Central memory CD8-positive, alpha-beta T cell (primary cell): ENCODE data around the gene OSBPL5.
A peak's percentile ranks its signal among the peaks of the same experiment; 100 is the strongest.
"Not testable (repeated sequence)": the region's sequence is repeated elsewhere in the genome, so short reads cannot be mapped to it uniquely, and the experiment has no call there.

ENCODE experiments used
- ATAC-seq: fragments of 150-1000 bp; cut with Tn5 transposase; replicated peaks from 2 replicates; pipeline ENCODE4 v1.10.0; 2022; ENCODE audit warnings: mild to moderate bottlenecking, moderate FRiP score, moderate number of reproducible peaks; ENCODE audit not compliant: poor library complexity, severe bottlenecking; ENCODE audit errors: extremely low read depth
- DNase-seq, 2 donors: peaks; one replicate each; pipeline ENCODE4 v3.0.0; 2021; ENCODE audit warnings: low spot score in 2 of 2
- H3K27ac Mint-ChIP-seq: one replicate; pipeline ENCODE4 v1.8.0; 2022; ENCODE audit warnings: low read depth, mild to moderate bottlenecking, moderate library complexity, mixed read lengths
- H3K27me3 Mint-ChIP-seq: one replicate; pipeline ENCODE4 v1.8.0; 2022; ENCODE audit warnings: mixed read lengths
- H3K36me3 Mint-ChIP-seq: one replicate; pipeline ENCODE4 v1.8.0; 2022; ENCODE audit warnings: mild to moderate bottlenecking, moderate library complexity, mixed read lengths; ENCODE audit not compliant: insufficient read depth
- H3K4me1 Mint-ChIP-seq: one replicate; pipeline ENCODE4 v1.8.0; 2022; ENCODE audit warnings: mixed read lengths
- H3K4me3 Mint-ChIP-seq: one replicate; pipeline ENCODE4 v1.8.0; 2022; ENCODE audit warnings: mild to moderate bottlenecking, moderate library complexity, mixed read lengths
- H3K9me3 Mint-ChIP-seq: one replicate; pipeline ENCODE4 v1.8.0; 2022; ENCODE audit warnings: mixed read lengths

Gene OSBPL5

DNA sequence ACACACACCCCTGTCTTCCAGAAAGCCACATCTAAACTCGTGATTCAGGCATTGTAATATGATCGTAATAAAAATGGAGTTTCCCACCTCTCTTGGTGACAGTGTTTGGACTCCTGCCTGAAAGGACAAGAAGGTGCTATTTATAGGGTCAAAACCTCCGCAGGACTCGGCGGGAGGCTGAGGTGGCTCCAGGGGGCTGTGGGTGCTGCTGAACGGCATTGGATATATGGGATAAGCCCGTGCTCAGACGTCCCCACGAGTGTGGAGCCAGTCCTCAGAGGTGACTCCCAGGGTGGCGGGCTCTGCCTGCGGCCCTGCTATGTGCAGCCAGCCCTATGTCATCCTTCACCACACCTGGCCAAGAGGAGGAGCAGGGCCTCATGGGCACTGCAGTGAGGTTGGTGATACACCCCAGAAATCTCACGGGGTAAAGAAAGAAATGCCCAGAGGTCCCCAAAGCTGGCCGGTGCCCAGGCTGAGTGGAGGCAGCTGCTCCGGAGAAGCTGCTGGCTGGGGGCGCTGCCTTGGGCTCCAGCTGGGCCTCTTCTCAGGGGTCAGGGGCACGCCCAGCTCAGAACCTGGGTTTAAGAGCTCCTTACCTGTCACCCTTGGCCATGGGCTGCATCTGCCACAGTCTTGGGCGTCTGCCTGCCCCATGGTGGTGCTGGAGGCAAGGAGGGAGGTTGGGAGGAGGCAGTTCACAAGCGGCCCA lies 5.1 kb upstream of the OSBPL5 start:
- H3K4me1 Mint-ChIP-seq, result peaks cover 11% of the 10 kb centered on the region
- peaks cover 17% of the 10 kb centered on the region for H3K27me3 Mint-ChIP-seq
- H3K36me3 Mint-ChIP-seq, result no peaks in the 10 kb centered on the region
- no peak for ATAC-seq
- H3K27ac Mint-ChIP-seq, result peak overlapping the region; percentile 5
- H3K9me3 Mint-ChIP-seq, result no peaks in the 10 kb centered on the region
- DNase-seq, result no peak
- peak overlapping the region; percentile 21 for H3K4me3 Mint-ChIP-seq

DNA sequence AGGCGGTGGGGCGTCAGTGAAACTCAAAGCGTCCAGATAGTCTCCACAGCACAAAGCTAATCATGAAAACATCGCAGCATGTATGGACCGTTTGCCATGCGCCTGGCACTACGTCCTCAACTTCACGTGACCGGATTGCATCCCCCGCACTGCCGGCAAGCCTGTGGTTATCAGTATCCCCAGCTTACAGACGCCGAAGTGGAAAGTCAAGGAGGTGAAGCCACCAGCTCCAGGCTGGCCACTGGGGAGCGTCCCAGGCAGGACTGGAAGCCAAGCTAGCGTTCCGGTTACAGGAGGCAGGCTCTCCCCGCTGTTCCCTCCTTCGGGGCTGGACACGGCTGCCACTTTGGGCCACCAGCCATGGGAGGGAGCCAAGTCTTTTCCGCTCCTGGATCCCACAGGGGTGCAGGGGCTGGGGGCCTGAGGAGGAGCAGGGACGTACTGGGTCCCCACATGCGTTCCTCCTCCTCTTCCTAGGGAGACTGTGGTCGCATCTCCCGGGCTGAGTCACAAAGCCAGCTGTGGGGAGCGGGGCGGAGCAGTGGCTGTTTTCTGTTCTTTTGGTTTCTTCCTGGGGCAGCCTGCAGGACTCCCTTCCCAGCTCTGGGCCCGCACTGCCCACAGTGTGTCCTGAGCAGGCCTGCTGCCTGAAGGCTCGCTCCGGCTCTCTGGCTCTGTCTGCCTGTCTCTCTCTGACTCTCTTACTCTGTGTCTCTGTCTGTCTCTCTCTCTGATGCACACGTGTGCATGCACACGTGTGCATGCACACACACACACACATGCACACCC lies 4.3 kb upstream of the OSBPL5 start:
- H3K27me3 Mint-ChIP-seq, result peaks cover 17% of the 10 kb centered on the region
- H3K27ac Mint-ChIP-seq, result peak overlapping the region; percentile 5
- H3K9me3 Mint-ChIP-seq, result no peaks in the 10 kb centered on the region
- H3K4me1 Mint-ChIP-seq, result peaks cover 11% of the 10 kb centered on the region
- ATAC-seq (no peak), DNase-seq (no peak)
- peak overlapping the region; percentile 21 for H3K4me3 Mint-ChIP-seq
- H3K36me3 Mint-ChIP-seq, result no peaks in the 10 kb centered on the region

DNA sequence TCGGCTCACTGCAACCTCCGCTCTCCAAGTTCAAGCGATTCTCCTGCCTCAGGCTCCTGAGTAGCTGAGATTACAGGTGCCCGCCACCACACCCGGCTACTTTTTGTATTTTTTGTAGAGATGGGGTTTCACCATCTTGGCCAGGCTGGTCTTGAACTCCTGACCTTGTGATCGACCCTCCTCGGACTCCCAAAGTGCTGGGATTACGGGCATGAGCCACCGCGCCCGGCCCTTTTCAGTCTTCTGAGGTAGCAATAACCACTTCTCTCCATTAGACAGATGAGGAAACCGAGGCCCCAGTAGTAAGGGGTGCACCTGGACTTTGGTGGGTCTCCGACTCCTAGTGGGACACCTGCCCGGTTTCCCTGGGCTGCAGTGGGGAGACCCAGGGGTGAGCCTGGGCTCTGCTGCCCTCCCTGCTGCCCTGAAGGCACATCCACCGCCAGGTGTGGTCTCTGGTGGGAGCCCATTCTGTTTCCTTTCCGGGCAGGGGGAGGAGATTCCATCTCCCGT lies 3.7 kb upstream of the OSBPL5 start:
- ATAC-seq, H3K27ac Mint-ChIP-seq, DNase-seq, H3K36me3 Mint-ChIP-seq, H3K4me3 Mint-ChIP-seq, H3K9me3 Mint-ChIP-seq: not testable (repeated sequence)
- peaks cover 13% of the 10 kb centered on the region for H3K4me1 Mint-ChIP-seq
- H3K27me3 Mint-ChIP-seq, result peaks cover 17% of the 10 kb centered on the region

DNA sequence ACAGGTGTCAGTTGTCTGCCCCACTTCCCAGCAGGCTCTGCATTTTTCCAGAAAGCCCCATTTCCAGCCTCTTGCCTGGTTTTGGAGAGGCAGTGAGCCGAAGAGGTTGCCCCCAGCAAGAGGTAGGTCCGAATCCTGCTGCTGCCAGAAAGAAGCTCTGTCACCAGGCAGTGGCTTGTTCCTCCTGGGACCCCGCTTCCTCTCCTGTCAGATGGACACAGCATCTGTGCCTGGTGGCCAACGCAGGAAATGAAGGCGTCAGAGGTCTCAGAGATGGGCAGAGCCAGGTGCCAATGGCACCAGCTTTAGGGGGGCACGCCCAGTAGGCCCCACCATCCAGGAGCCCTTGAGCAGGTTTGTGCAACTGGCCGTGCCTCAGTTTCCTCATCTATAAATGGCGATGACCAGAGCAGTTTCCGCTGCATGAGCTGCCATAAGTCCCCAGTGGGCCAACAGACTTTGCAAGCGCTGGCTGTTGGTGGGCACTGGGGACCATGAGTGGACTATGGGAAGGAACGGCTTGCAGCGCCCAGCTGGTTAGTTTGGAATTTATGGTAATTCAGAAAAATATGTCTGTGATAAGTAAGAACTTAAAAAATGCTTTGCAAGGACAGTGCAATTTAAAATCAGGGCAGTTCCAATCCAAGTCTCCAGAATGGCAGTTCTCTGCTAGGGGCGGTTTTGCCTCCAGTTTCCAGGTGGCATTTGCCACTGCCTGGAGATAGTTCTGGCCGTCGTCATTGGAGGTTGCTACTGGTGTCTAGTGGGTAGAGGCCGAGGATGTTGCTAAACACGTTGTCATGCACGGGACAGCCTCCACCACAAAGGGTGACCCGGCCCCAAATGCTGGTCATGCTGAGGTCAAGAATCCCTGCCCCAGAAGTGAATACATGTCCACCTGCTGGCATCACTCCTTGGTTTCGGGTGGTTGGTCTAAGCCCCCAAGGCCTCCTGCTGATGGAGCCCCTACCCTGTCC lies 2.3 kb upstream of the OSBPL5 start:
- Mint-ChIP-seq H3K27me3 (peaks cover 25% of the 10 kb centered on the region), H3K36me3 (peaks cover 4% of the 10 kb centered on the region), H3K4me3 (no peak overlapping the region), H3K27ac (no peak overlapping the region), H3K9me3 (no peaks in the 10 kb centered on the region), H3K4me1 (peaks cover 23% of the 10 kb centered on the region)
- ATAC-seq, result no peak
- no peak for DNase-seq

DNA sequence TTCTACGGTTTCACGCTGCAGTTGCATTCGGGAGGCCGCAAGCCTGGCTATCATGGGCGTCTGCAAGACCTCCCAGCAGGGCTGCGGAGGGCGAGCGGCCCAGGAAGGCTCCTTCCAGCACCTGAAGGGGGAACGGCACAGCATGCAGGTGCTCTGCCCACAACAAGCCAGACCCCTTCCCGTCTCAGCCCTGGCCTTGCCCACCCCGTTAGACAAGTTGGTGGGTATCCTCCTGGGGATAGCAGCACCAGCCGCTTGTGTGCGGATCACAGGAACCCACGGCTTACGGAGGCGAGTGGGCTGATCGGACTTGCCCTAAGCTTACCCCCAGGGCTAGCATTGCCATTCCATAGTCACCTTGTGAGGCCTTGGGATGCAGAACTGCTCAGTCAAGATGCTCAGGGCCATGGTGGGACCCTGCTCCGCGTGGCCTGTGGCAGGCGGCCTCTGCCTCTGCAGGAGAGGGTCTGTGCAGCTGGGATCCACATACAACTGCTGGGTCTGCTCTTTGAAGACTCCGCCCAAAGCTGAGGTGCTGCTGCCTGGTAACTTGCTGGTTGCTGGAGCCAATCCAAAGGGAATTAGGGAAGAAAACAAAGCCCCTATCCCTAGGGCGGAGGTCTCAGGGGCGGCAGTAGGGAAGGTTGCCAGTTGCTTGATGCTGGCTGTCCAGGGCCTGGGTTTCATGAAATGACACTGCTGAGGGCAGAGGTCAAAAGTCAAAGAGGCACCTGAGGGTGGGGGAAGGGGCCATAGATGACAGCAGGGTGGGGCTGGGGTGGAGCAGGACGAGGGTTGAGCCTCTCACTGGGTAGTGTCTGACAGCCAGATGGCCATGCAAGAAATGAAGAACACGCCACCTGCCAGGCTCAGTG lies 1.4 kb upstream of the OSBPL5 start:
- peaks cover 4% of the 10 kb centered on the region for H3K36me3 Mint-ChIP-seq
- H3K27ac Mint-ChIP-seq, result no peak overlapping the region
- no peak overlapping the region for H3K4me3 Mint-ChIP-seq
- H3K4me1 Mint-ChIP-seq, result peaks cover 32% of the 10 kb centered on the region
- DNase-seq, result no peak
- H3K27me3 Mint-ChIP-seq, result peaks cover 34% of the 10 kb centered on the region
- no peak for ATAC-seq
- H3K9me3 Mint-ChIP-seq, result no peaks in the 10 kb centered on the region

DNA sequence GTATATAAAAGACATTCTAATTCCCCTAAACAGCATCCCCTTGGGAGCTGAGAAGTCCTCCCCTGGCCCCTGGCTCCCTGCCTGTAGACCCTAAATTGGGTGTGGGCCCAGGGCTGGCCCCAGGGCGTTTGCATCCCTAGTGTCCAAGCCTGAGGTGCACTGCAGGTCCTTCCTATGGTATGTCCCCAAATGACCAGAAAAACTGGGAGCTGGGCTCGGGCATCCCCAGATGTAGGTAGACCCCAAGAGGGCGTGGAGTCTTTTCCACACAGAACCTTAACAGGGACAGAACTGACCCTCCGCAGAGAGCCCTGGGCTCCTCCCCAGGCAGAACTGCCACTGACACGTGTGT lies 782 bp upstream of the OSBPL5 start:
- H3K27ac Mint-ChIP-seq, result peak overlapping the region; percentile 41
- no peak for ATAC-seq
- DNase-seq, result no peak
- H3K36me3 Mint-ChIP-seq, result peaks cover 4% of the 10 kb centered on the region
- H3K9me3 Mint-ChIP-seq, result no peaks in the 10 kb centered on the region
- peaks cover 38% of the 10 kb centered on the region for H3K4me1 Mint-ChIP-seq
- H3K4me3 Mint-ChIP-seq, result peak overlapping the region; percentile 86
- H3K27me3 Mint-ChIP-seq, result peaks cover 40% of the 10 kb centered on the region

DNA sequence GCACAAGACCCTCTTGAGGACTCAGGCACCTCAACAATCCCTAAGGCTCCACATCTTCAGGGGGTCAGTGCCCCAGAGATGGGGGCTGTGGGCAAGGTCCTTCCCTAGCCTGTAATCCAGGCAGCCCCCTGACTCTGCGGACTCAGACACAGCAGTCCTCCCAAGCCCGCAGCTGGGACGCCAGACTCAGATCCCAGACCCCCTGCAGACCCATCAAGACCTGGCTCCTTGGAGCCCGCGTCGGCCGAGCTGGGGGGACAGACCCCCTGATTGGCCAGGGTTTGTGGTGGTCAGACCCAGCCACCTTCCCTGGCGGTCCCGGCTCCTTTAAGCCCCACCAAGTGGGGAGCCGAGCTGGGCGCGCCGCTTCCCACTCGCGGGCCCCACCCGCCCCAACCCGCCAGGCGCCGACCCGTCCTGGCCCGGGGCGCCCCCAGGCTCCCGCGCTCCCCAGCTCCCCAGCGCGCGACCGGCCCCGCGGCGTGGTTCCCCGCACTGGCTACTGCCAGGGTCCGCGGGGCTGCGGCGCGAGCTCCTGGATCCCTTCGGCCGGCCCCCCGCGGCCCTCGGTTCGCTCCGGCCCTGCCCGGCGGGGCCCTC lies 458 bp downstream of the OSBPL5 start:
- peaks cover 5% of the 10 kb centered on the region for H3K36me3 Mint-ChIP-seq
- H3K27me3 Mint-ChIP-seq, result peaks cover 34% of the 10 kb centered on the region
- no peak for DNase-seq
- ATAC-seq, result peak; percentile 33
- H3K4me1 Mint-ChIP-seq, result peaks cover 42% of the 10 kb centered on the region
- H3K4me3 Mint-ChIP-seq, result peak overlapping the region; percentile 86
- no peak overlapping the region for H3K27ac Mint-ChIP-seq
- no peaks in the 10 kb centered on the region for H3K9me3 Mint-ChIP-seq

DNA sequence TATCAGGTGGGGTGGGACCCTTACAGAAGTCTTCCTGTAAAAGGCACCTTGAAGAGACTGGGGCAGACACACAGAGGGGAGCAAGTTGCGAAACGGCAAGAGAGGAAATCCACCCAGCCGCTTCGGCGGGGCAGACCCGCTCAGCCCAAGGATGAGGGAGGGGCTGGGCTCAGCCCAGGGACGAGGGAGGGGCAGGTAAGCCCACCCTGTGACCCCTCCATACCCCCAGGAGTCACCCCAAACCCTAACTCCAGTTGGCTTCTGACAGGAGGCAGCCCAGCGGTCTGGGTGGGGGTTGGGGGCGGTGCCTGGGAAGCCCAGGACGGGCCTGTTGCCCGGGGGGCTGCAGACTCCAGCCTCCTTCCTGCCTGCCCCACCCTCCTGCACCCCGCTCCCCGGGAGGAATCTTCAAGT lies 965 bp downstream of the OSBPL5 start:
- H3K27me3 Mint-ChIP-seq, result peaks cover 31% of the 10 kb centered on the region
- peaks cover 5% of the 10 kb centered on the region for H3K36me3 Mint-ChIP-seq
- H3K4me1 Mint-ChIP-seq, result peaks cover 41% of the 10 kb centered on the region
- H3K9me3 Mint-ChIP-seq, result no peaks in the 10 kb centered on the region
- peak overlapping the region; percentile 86 for H3K4me3 Mint-ChIP-seq
- DNase-seq, result no peak
- no peak for ATAC-seq
- H3K27ac Mint-ChIP-seq, result no peak overlapping the region

DNA sequence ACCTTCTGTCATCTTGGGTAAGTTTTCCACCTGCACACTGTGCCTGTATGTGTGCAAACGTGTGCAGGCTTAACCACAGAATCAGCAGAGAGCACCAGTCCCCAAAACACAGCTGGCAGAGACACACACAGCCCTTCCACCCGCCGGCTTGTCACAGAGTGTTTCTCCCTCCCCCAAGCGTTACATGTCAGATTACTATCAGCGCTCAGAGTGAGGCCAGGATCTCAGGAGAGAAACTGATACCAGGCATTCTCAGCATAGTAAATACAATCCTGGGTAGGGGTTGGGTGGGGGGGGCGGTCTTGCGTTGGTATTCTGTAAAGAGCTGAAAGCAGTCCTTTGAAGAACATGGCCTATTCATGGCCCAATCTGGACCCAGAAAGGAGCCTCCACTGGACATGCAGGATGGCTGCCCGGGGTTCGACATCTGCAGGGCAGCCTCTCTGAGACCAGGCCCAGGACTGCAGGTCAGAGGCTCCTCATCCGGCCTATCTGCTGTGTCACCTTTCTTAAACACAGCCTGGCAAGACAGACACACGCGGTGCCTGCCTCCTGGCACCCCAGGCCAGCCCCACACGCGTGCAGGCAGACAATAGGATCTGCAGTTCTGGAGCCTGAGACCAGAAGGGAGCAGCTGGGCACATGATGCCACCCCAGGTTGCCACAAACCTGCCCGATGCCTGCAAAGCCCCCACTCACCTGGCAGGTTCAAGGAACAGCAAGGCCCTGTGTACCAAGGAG lies 1.7 kb downstream of the OSBPL5 start:
- ATAC-seq (no peak), DNase-seq (no peak)
- peaks cover 31% of the 10 kb centered on the region for H3K27me3 Mint-ChIP-seq
- H3K27ac Mint-ChIP-seq, result no peak overlapping the region
- peaks cover 45% of the 10 kb centered on the region for H3K4me1 Mint-ChIP-seq
- no peaks in the 10 kb centered on the region for H3K9me3 Mint-ChIP-seq
- peaks cover 5% of the 10 kb centered on the region for H3K36me3 Mint-ChIP-seq
- H3K4me3 Mint-ChIP-seq, result peak overlapping the region; percentile 86

DNA sequence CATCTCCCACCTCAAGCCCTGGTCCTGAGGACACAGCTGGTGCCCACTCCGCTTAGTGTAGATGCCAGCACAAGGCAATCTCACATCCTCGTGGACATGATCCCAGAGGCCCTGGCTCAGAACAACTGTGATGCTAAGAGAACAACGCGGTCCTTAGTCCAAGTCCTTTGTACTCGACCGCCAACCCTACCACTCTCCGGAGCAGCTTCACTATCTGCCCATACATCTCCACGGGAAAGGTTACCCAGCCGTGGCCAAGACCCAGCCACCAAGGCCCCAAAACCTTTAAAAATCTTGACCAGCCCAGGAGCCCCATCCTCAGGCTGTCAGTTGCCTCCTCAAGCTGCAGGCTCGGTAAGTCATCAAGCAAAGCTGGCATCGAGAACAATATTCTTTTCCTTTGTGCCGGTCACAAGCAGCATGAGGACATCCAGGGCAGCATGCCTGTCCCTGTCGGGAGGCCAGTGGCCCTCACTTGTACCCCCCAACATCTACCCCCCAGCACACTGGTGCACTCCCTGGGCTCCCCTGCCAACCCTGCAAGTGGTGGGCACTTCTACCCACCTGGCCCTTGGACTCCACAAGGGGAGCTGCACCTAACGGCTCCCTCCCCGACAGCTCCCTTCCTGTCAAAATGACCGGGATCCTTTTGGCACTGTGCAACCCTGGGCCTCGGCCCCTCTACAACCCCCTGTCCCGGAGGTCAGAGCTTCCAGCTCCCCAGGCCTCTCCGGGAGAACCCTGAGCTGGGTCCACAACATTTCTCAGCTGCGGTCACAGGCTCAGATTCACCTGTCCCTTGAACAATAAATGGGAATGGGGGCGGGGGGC lies 2.5 kb downstream of the OSBPL5 start:
- Mint-ChIP-seq H3K4me1 (peaks cover 48% of the 10 kb centered on the region), H3K4me3 (peak overlapping the region; percentile 86), H3K9me3 (no peaks in the 10 kb centered on the region), H3K27ac (no peak overlapping the region), H3K27me3 (peaks cover 31% of the 10 kb centered on the region), H3K36me3 (peaks cover 5% of the 10 kb centered on the region)
- no peak for ATAC-seq
- no peak for DNase-seq
